Kidney epithelial cell (primary cell): ENCODE measurements around the gene GSAP. TPM values are rescaled to one million over a fixed set of nuclear protein-coding genes. Genes with fewer than 3 reads are reported as not detected.

ENCODE experiments used
- DNase-seq: peaks from one replicate; pipeline ENCODE4 v3.0.0-alpha.2; 2010; ENCODE audit warnings: low read depth
- H3K27me3 ChIP-seq: 2 replicates; pipeline ENCODE4 v1.6.0; 2011; ENCODE audit warnings: low read length; ENCODE audit not compliant: control insufficient read depth, insufficient read depth
- H3K36me3 ChIP-seq: 2 replicates; pipeline ENCODE4 v1.5.1; 2011; ENCODE audit warnings: low read length; ENCODE audit not compliant: control insufficient read depth, insufficient read depth
- H3K4me3 ChIP-seq: 2 replicates; pipeline ENCODE4 v1.5.1; 2011; ENCODE audit warnings: low read depth, mild to moderate bottlenecking, control low read depth, low read length
- CTCF ChIP-seq: IDR thresholded peaks from 2 replicates; pipeline ENCODE4 v1.5.1; 2011; ENCODE audit warnings: mild to moderate bottlenecking, moderate library complexity, low read length, control low read depth, inconsistent platforms; ENCODE audit not compliant: insufficient read depth, poor library complexity, severe bottlenecking
- total RNA-seq: library from RNA; depleted of rRNA; stranded (reverse); fragments of >200 nt; gene quantifications from 2 replicates; pipeline ENCODE4 v1.2.3, GENCODE V29; 2015

Gene GSAP
- total RNA-seq, 1 donor from 2014 or later, result 4.3 TPM

- DNase-seq, result no peak
- no peak for TF ChIP-seq CTCF
- Histone ChIP-seq H3K27me3 (no peaks in the 10 kb centered on the region), H3K4me3 (no peak overlapping the region), H3K36me3 (no peaks in the 10 kb centered on the region)
Measured at GRCh38 chr7:77306231-77307067, 109.7 kb downstream of the GSAP start.

DNA sequence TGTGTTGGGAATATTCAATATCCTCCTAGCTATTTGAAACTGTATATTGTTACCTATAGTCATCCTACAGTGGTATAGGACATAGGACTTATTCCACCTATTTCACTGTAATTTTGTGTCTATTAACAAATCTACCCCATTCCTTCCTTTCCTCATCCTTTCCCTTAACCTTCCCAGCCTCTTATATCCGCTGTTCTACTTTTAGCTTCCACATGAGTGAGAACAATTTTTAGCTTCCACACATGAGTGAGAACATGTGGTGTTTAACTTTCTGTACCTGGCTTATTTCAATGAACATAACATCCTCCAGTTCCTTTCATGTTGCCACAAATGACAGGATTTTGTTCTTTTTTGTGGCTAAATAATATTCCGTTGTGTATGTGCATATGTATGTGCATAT is 120.6 kb downstream of the GSAP start:
- DNase-seq, result no peak
- TF ChIP-seq CTCF, result no peak

DNA sequence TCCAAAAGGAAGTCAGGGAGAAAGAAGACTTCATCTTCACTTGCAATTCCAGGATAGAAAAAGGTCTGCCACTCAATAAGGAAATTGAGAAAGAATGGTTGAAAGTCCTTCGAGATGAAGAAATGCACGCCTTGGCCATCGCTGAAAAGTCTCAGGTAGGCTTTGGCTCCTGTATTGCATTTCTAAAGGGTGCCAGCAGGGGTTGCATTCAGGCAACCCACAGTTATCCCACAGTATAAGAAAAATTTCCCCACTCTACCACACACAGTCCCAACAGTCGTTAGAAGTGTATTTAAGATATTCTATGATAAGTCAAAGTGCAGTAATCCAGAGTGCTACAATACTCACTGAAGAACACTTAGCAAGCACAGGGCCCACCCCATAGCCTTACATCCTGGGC is 123.1 kb downstream of the GSAP start:
- no peak for DNase-seq
- Histone ChIP-seq H3K4me3 (no peak overlapping the region), H3K27me3 (no peaks in the 10 kb centered on the region), H3K36me3 (no peaks in the 10 kb centered on the region)
- TF ChIP-seq CTCF, result no peak

More for the DNA sequence above, 120.6 kb downstream of the GSAP start:
- no peak overlapping the region for H3K4me3 ChIP-seq
- no peaks in the 10 kb centered on the region for H3K36me3 ChIP-seq
- no peaks in the 10 kb centered on the region for H3K27me3 ChIP-seq

GRCh38 chr7:77290425-77290824 is 125.7 kb downstream of the GSAP start:
- DNase-seq, result no peak
- Histone ChIP-seq H3K36me3 (no peaks in the 10 kb centered on the region), H3K27me3 (no peaks in the 10 kb centered on the region), H3K4me3 (no peak overlapping the region)
- no peak for TF ChIP-seq CTCF

- H3K36me3 ChIP-seq, result no peaks in the 10 kb centered on the region
- no peak for DNase-seq
- no peaks in the 10 kb centered on the region for H3K27me3 ChIP-seq
- no peak for TF ChIP-seq CTCF
- H3K4me3 ChIP-seq, result no peak overlapping the region
Measured at GRCh38 chr7:77289387-77289786, 126.8 kb downstream of the GSAP start.
